ENCODE results near the gene CNPY1. TPM values are rescaled to one million over a fixed set of nuclear protein-coding genes. Genes with fewer than 3 reads are reported as not detected.

CNPY1 gene
- total RNA-seq, 1 donor from 2014 or later: not detected

GRCh38 chr7:155550916-155551315 lies 4.6 kb upstream of the CNPY1 start:
- FAIRE-seq (no peak), DNase-seq (ENCODE audit: low read depth) (no peak)
- Histone ChIP-seq H3K4me3 (ENCODE audit: insufficient read depth, low read depth, low read length) (no peak overlapping the region), H3K9me3 (ENCODE audit: insufficient read depth, low read depth, low read length) (no peaks in the 10 kb centered on the region), H3K4me1 (ENCODE audit: insufficient read depth, low read length) (no peaks in the 10 kb centered on the region), H4K20me1 (ENCODE audit: insufficient read depth, low read length) (no peaks in the 10 kb centered on the region), H2AFZ (ENCODE audit: low read depth, low read length) (no peak overlapping the region), H3K4me2 (ENCODE audit: low read length) (no peak overlapping the region), H3K79me2 (ENCODE audit: insufficient read depth, low read length) (no peaks in the 10 kb centered on the region), H3K9ac (ENCODE audit: low read length) (no peak overlapping the region), H3K36me3 (ENCODE audit: insufficient read depth, low read length) (no peaks in the 10 kb centered on the region), H3K27ac (ENCODE audit: low read depth, low read length) (no peak overlapping the region), H3K27me3 (ENCODE audit: insufficient read depth, low read length) (no peaks in the 10 kb centered on the region)
- H3K4me1 Mint-ChIP-seq (ENCODE audit: low read depth, unreplicated experiment): no peaks in the 10 kb centered on the region
- H3K9me3 Mint-ChIP-seq (ENCODE audit: unreplicated experiment): peaks cover 8% of the 10 kb centered on the region
- peaks cover 58% of the 10 kb centered on the region for H3K27me3 Mint-ChIP-seq (ENCODE audit: low read depth, unreplicated experiment)
- H3K27ac Mint-ChIP-seq (ENCODE audit: unreplicated experiment): no peak overlapping the region
- no peaks in the 10 kb centered on the region for H3K36me3 Mint-ChIP-seq (ENCODE audit: low read depth, unreplicated experiment)
- no peak for TF ChIP-seq EZH2 (IDR thresholded peaks at IDR 0.05; ENCODE audit: insufficient read depth, low read length)
- no peak overlapping the region for H3K4me3 Mint-ChIP-seq (ENCODE audit: unreplicated experiment)

DNA sequence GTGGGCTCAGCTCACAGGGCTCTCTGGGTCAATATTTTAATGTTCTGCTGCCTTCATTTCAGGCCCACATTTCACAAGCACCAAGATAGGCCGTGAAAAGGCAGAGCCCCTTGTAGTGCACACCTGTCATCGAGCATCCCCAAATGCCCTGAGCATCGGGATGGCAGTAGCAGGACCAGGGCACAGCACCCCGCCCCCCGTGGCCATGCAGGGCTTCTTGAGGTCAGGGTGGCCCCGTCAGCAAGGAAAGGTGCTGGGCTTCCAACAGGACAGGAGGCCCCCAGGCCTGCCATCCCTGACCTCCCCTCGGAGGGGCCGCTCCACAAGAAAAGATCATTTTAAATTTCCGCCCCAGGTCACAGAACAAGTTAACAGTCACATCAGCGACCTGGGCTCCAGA lies 2.9 kb upstream of the CNPY1 start:
- H3K4me1 Mint-ChIP-seq (ENCODE audit: low read depth, unreplicated experiment): no peaks in the 10 kb centered on the region
- no peaks in the 10 kb centered on the region for H3K27me3 ChIP-seq (ENCODE audit: insufficient read depth, low read length)
- no peaks in the 10 kb centered on the region for H3K9me3 ChIP-seq (ENCODE audit: insufficient read depth, low read depth, low read length)
- no peak overlapping the region for H3K4me2 ChIP-seq (ENCODE audit: low read length)
- H3K4me3 ChIP-seq (ENCODE audit: insufficient read depth, low read depth, low read length): no peak overlapping the region
- H3K9me3 Mint-ChIP-seq (ENCODE audit: unreplicated experiment): peaks cover 8% of the 10 kb centered on the region
- no peaks in the 10 kb centered on the region for H3K36me3 Mint-ChIP-seq (ENCODE audit: low read depth, unreplicated experiment)
- H3K79me2 ChIP-seq (ENCODE audit: insufficient read depth, low read length): no peaks in the 10 kb centered on the region
- FAIRE-seq (no peak), DNase-seq (ENCODE audit: low read depth) (no peak)
- no peak overlapping the region for H3K27ac ChIP-seq (ENCODE audit: low read depth, low read length)
- H3K27me3 Mint-ChIP-seq (ENCODE audit: low read depth, unreplicated experiment): peaks cover 66% of the 10 kb centered on the region
- H4K20me1 ChIP-seq (ENCODE audit: insufficient read depth, low read length): no peaks in the 10 kb centered on the region
- no peak for TF ChIP-seq EZH2 (IDR thresholded peaks at IDR 0.05; ENCODE audit: insufficient read depth, low read length)
- TF ChIP-seq CTCF (IDR thresholded peaks at IDR 0.05; ENCODE audit: insufficient read depth, low read depth, low read length): no peak
- no peaks in the 10 kb centered on the region for H3K4me1 ChIP-seq (ENCODE audit: insufficient read depth, low read length)
- no peak overlapping the region for H3K27ac Mint-ChIP-seq (ENCODE audit: unreplicated experiment)
- no peak overlapping the region for H3K9ac ChIP-seq (ENCODE audit: low read length)
- no peak overlapping the region for H3K4me3 Mint-ChIP-seq (ENCODE audit: unreplicated experiment)
- H3K36me3 ChIP-seq (ENCODE audit: insufficient read depth, low read length): no peaks in the 10 kb centered on the region
- no peak overlapping the region for H2AFZ ChIP-seq (ENCODE audit: low read depth, low read length)

GRCh38 chr7:155547161-155547791 lies 917 bp upstream of the CNPY1 start:
- Histone ChIP-seq H2AFZ (ENCODE audit: low read depth, low read length) (no peak overlapping the region), H3K27ac (ENCODE audit: low read depth, low read length) (no peak overlapping the region), H3K79me2 (ENCODE audit: insufficient read depth, low read length) (no peaks in the 10 kb centered on the region), H3K4me3 (ENCODE audit: insufficient read depth, low read depth, low read length) (no peak overlapping the region), H3K36me3 (ENCODE audit: insufficient read depth, low read length) (no peaks in the 10 kb centered on the region), H4K20me1 (ENCODE audit: insufficient read depth, low read length) (no peaks in the 10 kb centered on the region), H3K9me3 (ENCODE audit: insufficient read depth, low read depth, low read length) (no peaks in the 10 kb centered on the region), H3K4me1 (ENCODE audit: insufficient read depth, low read length) (no peaks in the 10 kb centered on the region), H3K9ac (ENCODE audit: low read length) (no peak overlapping the region), H3K27me3 (ENCODE audit: insufficient read depth, low read length) (no peaks in the 10 kb centered on the region), H3K4me2 (ENCODE audit: low read length) (no peak overlapping the region)
- no peak overlapping the region for H3K27ac Mint-ChIP-seq (ENCODE audit: unreplicated experiment)
- H3K9me3 Mint-ChIP-seq (ENCODE audit: unreplicated experiment): peaks cover 5% of the 10 kb centered on the region
- H3K4me3 Mint-ChIP-seq (ENCODE audit: unreplicated experiment): no peak overlapping the region
- TF ChIP-seq CTCF (IDR thresholded peaks at IDR 0.05; ENCODE audit: insufficient read depth, low read depth, low read length) (no peak), EZH2 (IDR thresholded peaks at IDR 0.05; ENCODE audit: insufficient read depth, low read length) (no peak)
- H3K4me1 Mint-ChIP-seq (ENCODE audit: low read depth, unreplicated experiment): peaks cover 7% of the 10 kb centered on the region
- no peak for FAIRE-seq
- DNase-seq (ENCODE audit: low read depth): no peak
- H3K36me3 Mint-ChIP-seq (ENCODE audit: low read depth, unreplicated experiment): no peaks in the 10 kb centered on the region
- H3K27me3 Mint-ChIP-seq (ENCODE audit: low read depth, unreplicated experiment): peaks cover 51% of the 10 kb centered on the region
